HepG2 (cell line): ENCODE results near the gene CCN2. TPM values are rescaled to one million over a fixed set of nuclear protein-coding genes. Genes with fewer than 3 reads are reported as not detected.

Experiments
- ARNT2 ChIP-seq: sonication (generic); formaldehyde crosslinking; IDR thresholded peaks from 2 replicates; pipeline ENCODE4 v1.8.0; 2022; ENCODE audit warnings: mild to moderate bottlenecking, low read depth, missing genetic modification reagents, moderate library complexity
- FIP1L1 ChIP-seq: fragments of 200-400 bp; formaldehyde crosslinking; IDR thresholded peaks from 2 replicates; pipeline ENCODE4 v1.6.1; 2018; ENCODE audit warnings: low read depth, mild to moderate bottlenecking, low read length, moderate library complexity, borderline replicate concordance; ENCODE audit not compliant: insufficient read depth
- FOXC1 ChIP-seq: sonication (generic); formaldehyde crosslinking; IDR thresholded peaks from 2 replicates; pipeline ENCODE4 v1.8.0; 2022; ENCODE audit warnings: mild to moderate bottlenecking, missing genetic modification reagents, borderline replicate concordance
- HNRNPK ChIP-seq: fragments of 200-400 bp; formaldehyde crosslinking; IDR thresholded peaks from 2 replicates; pipeline ENCODE4 v1.6.1; 2018; ENCODE audit warnings: low read length, low read depth, moderate library complexity, mild to moderate bottlenecking; ENCODE audit not compliant: poor library complexity, severe bottlenecking
- IKZF1 ChIP-seq: fragments of 450-650 bp; IDR thresholded peaks from 2 replicates; pipeline ENCODE4 v1.7.1; 2016
- JARID2 ChIP-seq: sonication (generic); formaldehyde crosslinking; IDR thresholded peaks from 2 replicates; pipeline ENCODE4 v1.8.1; 2023; ENCODE audit warnings: missing genetic modification reagents, inconsistent platforms; ENCODE audit not compliant: insufficient replicate concordance
- MAFK ChIP-seq, 2 experiments: IDR thresholded peaks in 1 of 2; conservative IDR thresholded peaks in 1 of 2; 2 replicates each; pipeline ENCODE4 v1.6.1; 2011; ENCODE audit warnings: improper control_type of control experiment in 2 of 2, low read length in 2 of 2
- NKX3-1 ChIP-seq: sonication (generic); formaldehyde crosslinking; IDR thresholded peaks from 2 replicates; pipeline ENCODE4 v1.5.0; 2020; ENCODE audit warnings: missing genetic modification reagents
- SATB2 ChIP-seq: sonication (generic); formaldehyde crosslinking; IDR thresholded peaks from 2 replicates; pipeline ENCODE4 v1.5.0; 2020; ENCODE audit warnings: missing genetic modification reagents
- SMAD9 ChIP-seq: sonication (generic); formaldehyde crosslinking; IDR thresholded peaks from 2 replicates; pipeline ENCODE4 v1.5.1; 2020; ENCODE audit warnings: mild to moderate bottlenecking, missing genetic modification reagents
- SNRNP70 ChIP-seq: fragments of 200-400 bp; formaldehyde crosslinking; IDR thresholded peaks from 2 replicates; pipeline ENCODE4 v1.6.1; 2017; ENCODE audit warnings: mild to moderate bottlenecking, low read depth, low read length, moderate library complexity
- TCF7 ChIP-seq: sonication (generic); IDR thresholded peaks from 2 replicates; pipeline ENCODE4 v1.6.1; 2016; ENCODE audit warnings: antibody characterized with exemption, low read depth
- TEAD3 ChIP-seq: optimal IDR thresholded peaks from 2 replicates; pipeline ENCODE3; 2016; ENCODE audit warnings: borderline replicate concordance
- TSC22D2 ChIP-seq: sonication (generic); formaldehyde crosslinking; IDR thresholded peaks from 2 replicates; pipeline ENCODE4 v1.5.1; 2020; ENCODE audit warnings: missing genetic modification reagents, mild to moderate bottlenecking, borderline replicate concordance
- ZC3H4 ChIP-seq: sonication (generic); formaldehyde crosslinking; IDR thresholded peaks from 2 replicates; pipeline ENCODE4 v1.4.0; 2020; ENCODE audit warnings: missing genetic modification reagents, borderline replicate concordance
- ZNF615 ChIP-seq: sonication (generic); formaldehyde crosslinking; IDR thresholded peaks from 2 replicates; pipeline ENCODE4 v1.5.0; 2020; ENCODE audit warnings: mild to moderate bottlenecking, missing genetic modification reagents, borderline replicate concordance
- ZNF644 ChIP-seq: IDR thresholded peaks from 2 replicates; pipeline ENCODE4 v1.6.1; 2016; ENCODE audit warnings: low read depth
- ZNF660 ChIP-seq: sonication (generic); formaldehyde crosslinking; IDR thresholded peaks from 2 replicates; pipeline ENCODE4 v1.5.1; 2020; ENCODE audit warnings: mild to moderate bottlenecking, low read depth, missing genetic modification reagents, borderline replicate concordance
- ZNF839 ChIP-seq: sonication (generic); formaldehyde crosslinking; IDR thresholded peaks from 2 replicates; pipeline ENCODE4 v1.4.0; 2020; ENCODE audit warnings: missing genetic modification reagents, mild to moderate bottlenecking, borderline replicate concordance
- ZNF878 ChIP-seq: sonication (generic); formaldehyde crosslinking; IDR thresholded peaks from 2 replicates; pipeline ENCODE4 v1.8.1; 2023; ENCODE audit warnings: mild to moderate bottlenecking, missing genetic modification reagents, moderate library complexity
- ZNF891 ChIP-seq: sonication (generic); formaldehyde crosslinking; IDR thresholded peaks from 2 replicates; pipeline ENCODE4 v1.5.0; 2020; ENCODE audit warnings: mild to moderate bottlenecking, missing genetic modification reagents
- polyA plus RNA-seq, 8 experiments: library from polyadenylated mRNA; depleted of rRNA in 3 of 8; stranded (reverse) in 7 of 8; unstranded in 1 of 8; fragments of >200 nt; fragmentation: Illumina TruSeq in 4 of 8; extraction: Trizol in 4 of 8; gene quantifications; 2 replicates each; pipeline versions ENCODE4 v1.2.1 to v1.2.3, GENCODE V29; 2011 to 2016; ENCODE audit warnings: low read depth in 4 of 8, missing spikeins in 1 of 8, mixed read lengths in 1 of 8; ENCODE audit not compliant: insufficient read depth in 1 of 8
- total RNA-seq, 5 experiments: library from RNA; depleted of rRNA; stranded (reverse); fragments of >200 nt; fragmentation: Illumina TruSeq; extraction: Trizol; gene quantifications; 2 replicates each; pipeline ENCODE4 v1.2.3, GENCODE V29; 2016; ENCODE audit warnings: low read depth in 1 of 5
- TF ChIP-seq, protein P1 (sequence below): sonication (generic); formaldehyde crosslinking; IDR thresholded peaks from 2 replicates; pipeline ENCODE4 v1.5.0; 2020; ENCODE audit warnings: missing genetic modification reagents
- TF ChIP-seq, protein P2 (sequence below): sonication (generic); formaldehyde crosslinking; IDR thresholded peaks from 2 replicates; pipeline ENCODE4 v1.8.1; 2023; ENCODE audit warnings: mild to moderate bottlenecking, moderate library complexity, missing genetic modification reagents
- TF ChIP-seq, protein P3 (sequence below): sonication (generic); formaldehyde crosslinking; IDR thresholded peaks from 2 replicates; pipeline ENCODE4 v1.4.0; 2020; ENCODE audit warnings: missing genetic modification reagents, borderline replicate concordance

Gene CCN2
- total and polyA plus RNA-seq, 2 of the 13 experiments (the other 11 are each of a cell fraction or from before 2014, with no cell fraction given), result 34.7 to 316 TPM

- TF ChIP-seq, protein P1, sequence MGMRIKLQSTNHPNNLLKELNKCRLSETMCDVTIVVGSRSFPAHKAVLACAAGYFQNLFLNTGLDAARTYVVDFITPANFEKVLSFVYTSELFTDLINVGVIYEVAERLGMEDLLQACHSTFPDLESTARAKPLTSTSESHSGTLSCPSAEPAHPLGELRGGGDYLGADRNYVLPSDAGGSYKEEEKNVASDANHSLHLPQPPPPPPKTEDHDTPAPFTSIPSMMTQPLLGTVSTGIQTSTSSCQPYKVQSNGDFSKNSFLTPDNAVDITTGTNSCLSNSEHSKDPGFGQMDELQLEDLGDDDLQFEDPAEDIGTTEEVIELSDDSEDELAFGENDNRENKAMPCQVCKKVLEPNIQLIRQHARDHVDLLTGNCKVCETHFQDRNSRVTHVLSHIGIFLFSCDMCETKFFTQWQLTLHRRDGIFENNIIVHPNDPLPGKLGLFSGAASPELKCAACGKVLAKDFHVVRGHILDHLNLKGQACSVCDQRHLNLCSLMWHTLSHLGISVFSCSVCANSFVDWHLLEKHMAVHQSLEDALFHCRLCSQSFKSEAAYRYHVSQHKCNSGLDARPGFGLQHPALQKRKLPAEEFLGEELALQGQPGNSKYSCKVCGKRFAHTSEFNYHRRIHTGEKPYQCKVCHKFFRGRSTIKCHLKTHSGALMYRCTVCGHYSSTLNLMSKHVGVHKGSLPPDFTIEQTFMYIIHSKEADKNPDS (CRISPR knock-in tag), result peak; percentile 68; the same call in 1 of the 2 replicates
- TF ChIP-seq HNRNPK, result no peak
- peak; percentile 62; the same call in 1 of the 2 replicates for TF ChIP-seq ZNF615 (CRISPR knock-in tag)
- no peak for TF ChIP-seq ZC3H4 (CRISPR knock-in tag)
- TF ChIP-seq FIP1L1, result no peak
- TF ChIP-seq ARNT2 (CRISPR knock-in tag), result no peak
- peak; percentile 79 for TF ChIP-seq TCF7
- no peak; the same call in none of the 2 replicates for TF ChIP-seq SATB2 (CRISPR knock-in tag)
- TF ChIP-seq ZNF839 (CRISPR knock-in tag), result no peak
- TF ChIP-seq ZNF660, result no peak
- TF ChIP-seq, protein P2, sequence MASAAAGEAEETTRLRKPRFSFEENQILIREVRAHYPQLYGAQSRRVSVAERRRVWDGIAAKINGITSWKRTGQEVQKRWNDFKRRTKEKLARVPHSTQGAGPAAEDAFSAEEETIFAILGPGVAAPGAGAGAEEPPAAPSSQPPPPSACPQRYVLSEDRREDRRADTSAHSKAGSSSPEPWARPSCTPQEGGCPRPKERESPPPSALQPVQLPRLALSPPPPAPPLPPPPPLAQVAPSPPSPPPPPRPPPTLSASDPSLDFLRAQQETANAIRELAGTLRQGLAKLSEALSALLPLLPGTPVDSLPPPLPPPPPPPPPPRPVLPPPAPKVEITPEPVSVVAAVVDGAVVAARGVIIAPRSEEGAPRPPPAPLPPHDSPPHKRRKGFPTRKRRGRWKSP (CRISPR knock-in tag), result peak; percentile 88; the same call in 1 of the 2 replicates
- TF ChIP-seq ZNF891, result no peak
- TF ChIP-seq, protein P3, sequence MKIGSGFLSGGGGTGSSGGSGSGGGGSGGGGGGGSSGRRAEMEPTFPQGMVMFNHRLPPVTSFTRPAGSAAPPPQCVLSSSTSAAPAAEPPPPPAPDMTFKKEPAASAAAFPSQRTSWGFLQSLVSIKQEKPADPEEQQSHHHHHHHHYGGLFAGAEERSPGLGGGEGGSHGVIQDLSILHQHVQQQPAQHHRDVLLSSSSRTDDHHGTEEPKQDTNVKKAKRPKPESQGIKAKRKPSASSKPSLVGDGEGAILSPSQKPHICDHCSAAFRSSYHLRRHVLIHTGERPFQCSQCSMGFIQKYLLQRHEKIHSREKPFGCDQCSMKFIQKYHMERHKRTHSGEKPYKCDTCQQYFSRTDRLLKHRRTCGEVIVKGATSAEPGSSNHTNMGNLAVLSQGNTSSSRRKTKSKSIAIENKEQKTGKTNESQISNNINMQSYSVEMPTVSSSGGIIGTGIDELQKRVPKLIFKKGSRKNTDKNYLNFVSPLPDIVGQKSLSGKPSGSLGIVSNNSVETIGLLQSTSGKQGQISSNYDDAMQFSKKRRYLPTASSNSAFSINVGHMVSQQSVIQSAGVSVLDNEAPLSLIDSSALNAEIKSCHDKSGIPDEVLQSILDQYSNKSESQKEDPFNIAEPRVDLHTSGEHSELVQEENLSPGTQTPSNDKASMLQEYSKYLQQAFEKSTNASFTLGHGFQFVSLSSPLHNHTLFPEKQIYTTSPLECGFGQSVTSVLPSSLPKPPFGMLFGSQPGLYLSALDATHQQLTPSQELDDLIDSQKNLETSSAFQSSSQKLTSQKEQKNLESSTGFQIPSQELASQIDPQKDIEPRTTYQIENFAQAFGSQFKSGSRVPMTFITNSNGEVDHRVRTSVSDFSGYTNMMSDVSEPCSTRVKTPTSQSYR (CRISPR knock-in tag), result peak; percentile 72; the same call in 1 of the 2 replicates
- TF ChIP-seq IKZF1, result no peak
- TF ChIP-seq ZNF644, result peak; percentile 88
- TF ChIP-seq SMAD9 (CRISPR knock-in tag), result no peak
- peak; percentile 92 for TF ChIP-seq TEAD3
- no peak; the same call in 1 of the 2 replicates for TF ChIP-seq FOXC1 (CRISPR knock-in tag)
- TF ChIP-seq JARID2 (CRISPR knock-in tag), result no peak
- peak; percentile 79; the same call in 1 of the 2 replicates for TF ChIP-seq ZNF878 (CRISPR knock-in tag)
- TF ChIP-seq NKX3-1 (CRISPR knock-in tag), result no peak
- TF ChIP-seq TSC22D2, result peak; percentile 73; the same call in 1 of the 2 replicates
- TF ChIP-seq SNRNP70, result no peak
- no peak; a peak in 1 of 4 replicates for TF ChIP-seq MAFK (conservative IDR thresholded peaks at IDR 0.05 in 1 of 2, IDR thresholded peaks at IDR 0.05 in 1 of 2; ENCODE audit: low read length in 2 of 2)
Measured at GRCh38 chr6:131980791-131981623, 29.8 kb upstream of the CCN2 start (continued).
